Stimulated activated memory B cell treated with anti-CD40 and anti-IgM and Interleukin-4, amounts not matched to agents 10 μg/mL and 1 μg/mL and 100 μg/mL, for 72 hours (primary cell): ENCODE results near the gene IDE.

Experiments used
- ATAC-seq: fragments of 150-1000 bp; cut with Tn5 transposase; 2 replicates; pipeline ENCODE4 v1.10.0; 2021
- H3K27ac Mint-ChIP-seq: one replicate; pipeline ENCODE4 v1.8.0; 2022; ENCODE audit warnings: mild to moderate bottlenecking, mixed read lengths
- H3K27me3 Mint-ChIP-seq: one replicate; pipeline ENCODE4 v1.8.0; 2022; ENCODE audit warnings: mixed read lengths
- H3K36me3 Mint-ChIP-seq: one replicate; pipeline ENCODE4 v1.8.0; 2022; ENCODE audit warnings: mixed read lengths
- H3K4me1 Mint-ChIP-seq: one replicate; pipeline ENCODE4 v1.8.0; 2022; ENCODE audit warnings: mixed read lengths
- H3K4me3 Mint-ChIP-seq: one replicate; pipeline ENCODE4 v1.8.0; 2022; ENCODE audit warnings: mild to moderate bottlenecking, moderate library complexity, mixed read lengths
- H3K9me3 Mint-ChIP-seq: one replicate; pipeline ENCODE4 v1.8.0; 2022; ENCODE audit warnings: mixed read lengths

Gene IDE

DNA sequence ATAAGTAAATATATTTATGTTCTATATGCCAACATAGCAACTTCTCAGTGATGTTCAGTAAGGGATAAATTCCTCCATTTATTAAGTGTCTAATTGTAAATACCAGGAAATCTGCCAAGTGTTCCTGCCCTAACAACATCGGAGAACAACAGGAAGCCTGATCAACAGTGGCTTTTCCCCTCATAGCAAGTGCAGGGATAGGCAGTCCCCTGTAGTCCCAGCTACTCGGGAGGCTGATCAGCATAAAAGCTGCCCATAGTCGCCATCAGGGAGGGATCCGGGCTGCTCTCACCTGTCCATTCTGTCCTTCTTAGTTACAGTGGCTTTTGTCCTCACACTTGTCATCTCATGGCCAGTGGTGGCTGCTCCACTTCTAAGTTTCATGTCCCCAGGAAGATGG, 141.3 kb downstream of the IDE start:
- H3K9me3 Mint-ChIP-seq, result no peaks in the 10 kb centered on the region
- no peaks in the 10 kb centered on the region for H3K4me1 Mint-ChIP-seq
- H3K4me3 Mint-ChIP-seq, result no peak overlapping the region
- no peaks in the 10 kb centered on the region for H3K36me3 Mint-ChIP-seq
- no peak for ATAC-seq
- H3K27me3 Mint-ChIP-seq, result no peaks in the 10 kb centered on the region
- no peak overlapping the region for H3K27ac Mint-ChIP-seq

DNA sequence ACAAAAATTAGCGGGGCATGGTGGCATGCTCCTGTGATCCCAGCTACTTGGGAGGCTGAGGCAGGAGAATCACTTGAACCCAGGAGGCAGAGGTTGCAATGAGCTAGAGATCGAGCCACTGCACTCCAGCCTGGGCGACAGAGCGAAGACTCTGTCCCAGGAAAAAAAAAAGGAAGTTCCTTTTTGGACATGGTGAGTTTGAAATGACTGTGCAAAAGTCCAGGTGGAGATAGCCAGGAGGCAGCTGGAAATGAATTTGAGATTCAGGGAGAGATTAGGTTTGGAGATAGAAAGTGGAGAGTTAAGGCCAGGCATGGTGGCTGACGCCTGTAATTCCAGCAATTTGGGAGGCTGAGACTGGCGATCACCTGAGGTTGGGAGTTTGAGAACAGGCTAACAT, 143.8 kb downstream of the IDE start:
- Mint-ChIP-seq H3K27me3 (no peaks in the 10 kb centered on the region), H3K4me1 (no peaks in the 10 kb centered on the region), H3K27ac (no peak overlapping the region), H3K4me3 (no peak overlapping the region), H3K9me3 (no peaks in the 10 kb centered on the region), H3K36me3 (no peaks in the 10 kb centered on the region)
- no peak for ATAC-seq

DNA sequence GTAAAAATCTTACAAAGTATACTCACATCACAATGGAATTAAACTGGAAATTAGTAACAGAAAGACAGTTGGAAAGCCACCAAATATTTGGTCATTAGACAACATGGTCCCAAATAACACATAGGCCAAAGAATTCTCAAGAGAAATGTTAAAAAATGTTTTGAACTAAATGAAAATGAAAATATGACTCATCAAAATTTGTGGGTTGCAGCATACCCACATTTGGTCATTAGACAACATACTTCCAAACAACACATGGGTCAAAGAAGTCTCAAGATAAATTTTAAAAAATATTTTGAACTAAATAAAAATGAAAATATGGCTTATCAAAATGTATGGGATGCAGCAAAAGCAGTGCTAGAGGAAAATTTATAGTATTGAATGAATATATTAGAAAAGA, 152.3 kb downstream of the IDE start:
- ATAC-seq, result no peak
- no peaks in the 10 kb centered on the region for H3K36me3 Mint-ChIP-seq
- no peaks in the 10 kb centered on the region for H3K9me3 Mint-ChIP-seq
- no peak overlapping the region for H3K4me3 Mint-ChIP-seq
- H3K27ac Mint-ChIP-seq, result no peak overlapping the region
- peaks cover 28% of the 10 kb centered on the region for H3K27me3 Mint-ChIP-seq
- H3K4me1 Mint-ChIP-seq, result peaks cover 12% of the 10 kb centered on the region

GRCh38 chr10:92420546-92421275, 153.2 kb downstream of the IDE start:
- Mint-ChIP-seq H3K27ac (peak overlapping the region; percentile 38), H3K27me3 (peaks cover 35% of the 10 kb centered on the region), H3K9me3 (peaks cover 5% of the 10 kb centered on the region), H3K36me3 (peaks cover 4% of the 10 kb centered on the region), H3K4me3 (peak overlapping the region; percentile 68), H3K4me1 (peaks cover 12% of the 10 kb centered on the region)
- ATAC-seq, result peak; percentile 34

- Mint-ChIP-seq H3K4me1 (peaks cover 12% of the 10 kb centered on the region), H3K27ac (peak overlapping the region; percentile 38), H3K36me3 (peaks cover 4% of the 10 kb centered on the region), H3K4me3 (peak overlapping the region; percentile 68), H3K9me3 (peaks cover 5% of the 10 kb centered on the region), H3K27me3 (peaks cover 35% of the 10 kb centered on the region)
- ATAC-seq, result peak; percentile 27
Measured at GRCh38 chr10:92419740-92420545, 153.9 kb downstream of the IDE start.

GRCh38 chr10:92418891-92419290, 155.0 kb downstream of the IDE start:
- ATAC-seq, result no peak
- Mint-ChIP-seq H3K27me3 (peaks cover 35% of the 10 kb centered on the region), H3K4me3 (no peak overlapping the region)

GRCh38 chr10:92418221-92418620, 155.7 kb downstream of the IDE start:
- H3K4me1 Mint-ChIP-seq, result peaks cover 12% of the 10 kb centered on the region
- no peak overlapping the region for H3K4me3 Mint-ChIP-seq

More at GRCh38 chr10:92418891-92419290, 155.0 kb downstream of the IDE start:
- Mint-ChIP-seq H3K27ac (no peak overlapping the region), H3K9me3 (peaks cover 5% of the 10 kb centered on the region), H3K4me1 (peaks cover 12% of the 10 kb centered on the region), H3K36me3 (peaks cover 4% of the 10 kb centered on the region)

DNA sequence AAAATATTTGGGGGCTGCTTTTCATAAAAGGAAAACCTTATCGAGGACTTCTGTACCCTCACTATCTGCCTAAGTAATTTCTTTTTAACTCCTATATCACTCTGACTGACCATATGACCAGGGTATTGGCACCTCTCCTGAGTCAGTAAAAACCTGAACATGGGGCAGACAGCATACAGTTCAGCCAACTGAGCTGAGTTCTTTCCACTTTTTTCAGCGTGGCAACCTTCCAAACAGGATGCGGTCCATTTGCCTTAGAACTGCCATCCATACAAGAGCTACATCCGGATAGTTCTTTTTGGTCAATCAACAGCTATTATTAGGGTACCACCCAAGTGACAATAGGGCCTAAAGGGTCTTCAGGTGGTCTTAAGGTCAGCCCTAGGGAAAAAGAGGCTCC, 160.4 kb downstream of the IDE start:
- Mint-ChIP-seq H3K27me3 (peaks cover 27% of the 10 kb centered on the region), H3K36me3 (peaks cover 4% of the 10 kb centered on the region), H3K27ac (no peak overlapping the region), H3K4me1 (no peaks in the 10 kb centered on the region), H3K4me3 (no peak overlapping the region), H3K9me3 (peaks cover 5% of the 10 kb centered on the region)
- no peak for ATAC-seq

More at GRCh38 chr10:92418221-92418620, 155.7 kb downstream of the IDE start:
- no peak overlapping the region for H3K27ac Mint-ChIP-seq
- no peak for ATAC-seq
- peaks cover 35% of the 10 kb centered on the region for H3K27me3 Mint-ChIP-seq
- H3K9me3 Mint-ChIP-seq, result peaks cover 5% of the 10 kb centered on the region
- H3K36me3 Mint-ChIP-seq, result peaks cover 4% of the 10 kb centered on the region

DNA sequence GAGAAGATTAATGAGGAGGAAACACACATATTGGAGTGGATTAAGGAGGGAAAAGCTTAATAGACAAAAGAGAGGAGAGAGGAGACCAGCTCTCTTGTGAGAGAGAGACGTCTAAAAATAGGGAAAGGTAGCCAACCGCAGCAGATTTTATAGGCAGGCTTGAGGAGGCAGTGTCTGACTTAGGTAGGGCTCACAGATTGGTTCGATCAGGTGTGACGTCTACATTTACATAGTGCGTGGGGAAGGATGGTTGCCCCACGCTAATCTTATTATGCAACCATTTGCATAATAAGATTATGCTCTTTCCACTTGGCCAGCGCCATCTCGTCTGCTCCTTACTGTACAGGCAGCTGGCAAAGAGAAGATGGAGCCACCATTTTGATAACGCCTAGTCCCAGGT, 160.9 kb downstream of the IDE start:
- ATAC-seq, result no peak
- H3K4me1 Mint-ChIP-seq, result no peaks in the 10 kb centered on the region
- H3K9me3 Mint-ChIP-seq, result peaks cover 5% of the 10 kb centered on the region
- H3K27ac Mint-ChIP-seq, result no peak overlapping the region
- H3K36me3 Mint-ChIP-seq, result peaks cover 4% of the 10 kb centered on the region
- peaks cover 27% of the 10 kb centered on the region for H3K27me3 Mint-ChIP-seq
- H3K4me3 Mint-ChIP-seq, result no peak overlapping the region

GRCh38 chr10:92411406-92411805, 162.5 kb downstream of the IDE start:
- H3K27me3 Mint-ChIP-seq, result peaks cover 37% of the 10 kb centered on the region
- H3K27ac Mint-ChIP-seq, result no peak overlapping the region
- H3K36me3 Mint-ChIP-seq, result peaks cover 4% of the 10 kb centered on the region
- peaks cover 5% of the 10 kb centered on the region for H3K9me3 Mint-ChIP-seq
- H3K4me3 Mint-ChIP-seq, result no peak overlapping the region
- no peak for ATAC-seq
- peaks cover 10% of the 10 kb centered on the region for H3K4me1 Mint-ChIP-seq

DNA sequence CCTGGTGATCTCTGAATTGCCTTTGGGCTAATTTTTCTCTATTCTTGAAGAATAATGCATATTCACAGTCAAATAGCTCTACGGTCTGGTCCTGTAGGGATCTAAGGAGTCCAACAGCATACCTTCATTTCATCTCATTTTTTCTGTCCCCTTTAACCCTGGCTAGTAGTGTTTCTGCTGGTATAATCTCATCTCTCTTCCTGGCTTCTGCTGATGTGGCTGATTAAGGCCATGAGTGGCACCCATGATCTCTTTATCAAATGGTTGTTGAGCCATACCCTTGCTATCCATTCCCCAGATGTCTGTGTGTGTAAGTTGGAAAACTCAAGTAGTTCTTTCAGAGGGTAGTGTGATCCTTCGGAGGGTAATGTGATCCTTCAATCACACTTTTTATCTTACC, 163.4 kb downstream of the IDE start:
- no peak overlapping the region for H3K4me3 Mint-ChIP-seq
- ATAC-seq, result no peak
- H3K27ac Mint-ChIP-seq, result no peak overlapping the region
- peaks cover 10% of the 10 kb centered on the region for H3K4me1 Mint-ChIP-seq
- H3K27me3 Mint-ChIP-seq, result peaks cover 31% of the 10 kb centered on the region
- no peaks in the 10 kb centered on the region for H3K9me3 Mint-ChIP-seq
- no peaks in the 10 kb centered on the region for H3K36me3 Mint-ChIP-seq

DNA sequence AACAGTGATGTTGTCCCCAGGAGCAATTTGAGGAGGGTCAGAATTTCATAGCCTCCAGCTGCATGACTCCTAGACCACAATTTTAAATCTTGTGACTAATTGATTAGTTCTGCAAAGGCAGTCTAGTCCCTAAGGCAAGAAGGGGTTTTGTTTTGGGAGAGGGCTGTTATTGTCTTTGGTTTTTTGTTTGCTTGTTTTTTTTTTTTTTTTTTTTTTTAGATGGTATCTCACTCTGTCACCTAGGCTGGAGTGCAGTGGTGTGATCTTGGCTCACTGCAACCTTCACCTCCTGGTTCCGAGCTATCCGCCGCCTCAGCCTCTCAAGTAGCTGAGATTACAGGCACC, 165.9 kb downstream of the IDE start:
- Mint-ChIP-seq H3K27me3 (peaks cover 31% of the 10 kb centered on the region), H3K27ac (no peak overlapping the region)
- no peak for ATAC-seq

DNA sequence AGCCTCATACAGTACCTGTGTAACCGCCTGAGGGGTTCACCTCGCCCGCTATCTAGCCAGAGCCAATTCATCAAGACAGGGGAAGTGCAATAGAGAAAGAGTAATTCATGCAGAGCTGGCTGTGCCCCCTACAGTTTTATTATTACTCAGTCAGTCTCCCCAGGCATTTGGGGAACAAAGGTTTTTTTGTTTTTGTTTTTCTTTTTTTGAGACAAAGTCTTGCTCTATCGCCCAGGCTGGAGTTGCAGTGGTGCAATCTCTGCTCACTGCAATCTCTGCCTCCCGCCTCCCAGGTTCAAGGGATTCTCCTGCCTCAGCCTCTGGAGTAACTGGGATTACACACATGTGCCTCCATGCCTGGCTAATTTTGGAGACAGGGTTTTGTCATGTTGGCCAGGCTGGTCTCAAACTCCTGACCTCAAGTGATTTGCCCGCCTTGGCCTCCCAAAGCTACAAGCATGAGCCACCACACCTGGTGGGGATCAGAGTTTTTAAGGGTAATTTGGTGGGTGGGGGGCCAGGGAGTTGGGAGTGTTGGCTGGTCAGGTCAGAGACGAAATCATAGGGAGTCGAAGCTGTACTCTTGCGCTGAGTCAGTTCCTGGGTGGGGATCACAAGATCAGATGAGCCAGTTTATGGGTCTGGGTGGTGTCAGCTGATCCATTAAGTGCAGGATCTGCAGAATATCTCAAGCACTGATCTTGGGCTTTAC, 166.4 kb downstream of the IDE start:
- Mint-ChIP-seq H3K4me3 (no peak overlapping the region), H3K27me3 (peaks cover 31% of the 10 kb centered on the region), H3K36me3 (no peaks in the 10 kb centered on the region), H3K9me3 (no peaks in the 10 kb centered on the region), H3K27ac (peak overlapping the region; percentile 33), H3K4me1 (peaks cover 10% of the 10 kb centered on the region)
- peak; percentile 67 for ATAC-seq

More for the DNA sequence above, 165.9 kb downstream of the IDE start:
- H3K4me3 Mint-ChIP-seq, result no peak overlapping the region
- H3K4me1 Mint-ChIP-seq, result peaks cover 10% of the 10 kb centered on the region
- H3K9me3 Mint-ChIP-seq, result no peaks in the 10 kb centered on the region
- H3K36me3 Mint-ChIP-seq, result no peaks in the 10 kb centered on the region

- Mint-ChIP-seq H3K4me3 (no peak overlapping the region), H3K36me3 (no peaks in the 10 kb centered on the region), H3K27ac (no peak overlapping the region), H3K4me1 (peaks cover 10% of the 10 kb centered on the region), H3K9me3 (no peaks in the 10 kb centered on the region), H3K27me3 (peaks cover 25% of the 10 kb centered on the region)
- ATAC-seq, result no peak
Measured at GRCh38 chr10:92405419-92405924, 168.4 kb downstream of the IDE start.
